Calu3 (cell line): ENCODE measurements around the gene DDC. TPM values are rescaled to one million over a fixed set of nuclear protein-coding genes. Genes with fewer than 3 reads are reported as not detected.

ENCODE experiments used
- BruUV-seq: library from RNA; stranded (reverse); fragments of 400-500 nt; replicated peaks from 2 replicates; lab custom pipeline; 2021; lab: Mats Ljungman, UMichigan
- CTCF ChIA-PET: fragments of 300-600 bp; sonication (Branson Sonifier 250); formaldehyde crosslinking; loops from one replicate; lab custom pipeline; 2022; ENCODE audit warnings: antibody characterized with exemption; lab: Charles Lee
- DNase-seq: peaks from one replicate; pipeline ENCODE4 v3.0.0; 2022
- H3K27ac Mint-ChIP-seq: one replicate; pipeline ENCODE4 v1.8.0; 2022; ENCODE audit warnings: mixed read lengths; ENCODE audit not compliant: unreplicated experiment
- H3K27me3 Mint-ChIP-seq: one replicate; pipeline ENCODE4 v1.8.0; 2022; ENCODE audit warnings: mixed read lengths; ENCODE audit not compliant: unreplicated experiment
- H3K36me3 Mint-ChIP-seq: one replicate; pipeline ENCODE4 v1.8.0; 2022; ENCODE audit warnings: mild to moderate bottlenecking, moderate library complexity, mixed read lengths; ENCODE audit not compliant: insufficient read depth, unreplicated experiment
- H3K4me1 Mint-ChIP-seq: one replicate; pipeline ENCODE4 v1.8.0; 2022; ENCODE audit warnings: mild to moderate bottlenecking, low read depth, mixed read lengths; ENCODE audit not compliant: unreplicated experiment
- H3K4me3 Mint-ChIP-seq: one replicate; pipeline ENCODE4 v1.8.0; 2022; ENCODE audit warnings: mild to moderate bottlenecking, low read depth, moderate library complexity, mixed read lengths; ENCODE audit not compliant: unreplicated experiment
- H3K9me3 Mint-ChIP-seq: one replicate; pipeline ENCODE4 v1.8.0; 2022; ENCODE audit warnings: low read depth, mixed read lengths; ENCODE audit not compliant: unreplicated experiment
- CTCF ChIP-seq: fragments of 200-600 bp; IDR thresholded peaks from one replicate; pipeline ENCODE4 v1.8.0; 2022; ENCODE audit warnings: antibody characterized with exemption; ENCODE audit not compliant: unreplicated experiment
- intact Hi-C: fragments of 100-400 bp; cut with micrococcal nuclease; formaldehyde crosslinking; loops from one replicate; pipeline ENCODE4 v1.10.0; 2022; ENCODE audit not compliant: unreplicated experiment
- total RNA-seq: library from RNA; stranded (reverse); gene quantifications from 2 replicates; pipeline ENCODE4 v1.2.3, GENCODE V29; 2022

Gene DDC
- total RNA-seq, 1 experiment from 2014 or later: 3.7 TPM

- Mint-ChIP-seq H3K27ac (no peak overlapping the region), H3K9me3 (no peaks in the 10 kb centered on the region), H3K4me3 (no peak overlapping the region), H3K36me3 (peaks cover 29% of the 10 kb centered on the region), H3K4me1 (no peaks in the 10 kb centered on the region), H3K27me3 (no peaks in the 10 kb centered on the region)
- no TSS peak for BruUV-seq
- CTCF ChIA-PET: no interaction called here
- no peak for TF ChIP-seq CTCF
- no peak for DNase-seq
- intact Hi-C loops: no loop called here
These were observed 38.1 kb upstream of the DDC start for GRCh38 chr7:50603287-50603686.

- Mint-ChIP-seq H3K27ac (no peak overlapping the region), H3K27me3 (no peaks in the 10 kb centered on the region), H3K36me3 (peaks cover 46% of the 10 kb centered on the region), H3K4me1 (no peaks in the 10 kb centered on the region), H3K9me3 (no peaks in the 10 kb centered on the region), H3K4me3 (no peak overlapping the region)
- TF ChIP-seq CTCF: no peak
- no TSS peak for BruUV-seq
- CTCF ChIA-PET: interaction anchor here (0.6 kb wide), 1 partner anchor 132 kb away, joined by 3 read pairs; no protein-coding TSS in a partner anchor
- intact Hi-C loops: no loop called here
- no peak for DNase-seq
These were observed 34.2 kb upstream of the DDC start for GRCh38 chr7:50599385-50599784.

GRCh38 chr7:50598460-50599343 lies 33.5 kb upstream of the DDC start:
- no peak for TF ChIP-seq CTCF
- no peak for DNase-seq
- BruUV-seq: no TSS peak
- Mint-ChIP-seq H3K27me3 (no peaks in the 10 kb centered on the region), H3K27ac (no peak overlapping the region), H3K9me3 (no peaks in the 10 kb centered on the region), H3K4me1 (no peaks in the 10 kb centered on the region), H3K4me3 (no peak overlapping the region), H3K36me3 (peaks cover 51% of the 10 kb centered on the region)
- intact Hi-C loops: no loop called here
- CTCF ChIA-PET: interaction anchor here (0.6 kb wide), 1 partner anchor 132 kb away, joined by 3 read pairs; no protein-coding TSS in a partner anchor

GRCh38 chr7:50596484-50596883 lies 31.3 kb upstream of the DDC start:
- Mint-ChIP-seq H3K4me3 (no peak overlapping the region), H3K27ac (no peak overlapping the region), H3K36me3 (peaks cover 62% of the 10 kb centered on the region), H3K9me3 (no peaks in the 10 kb centered on the region), H3K27me3 (no peaks in the 10 kb centered on the region), H3K4me1 (peaks cover 15% of the 10 kb centered on the region)
- no peak for DNase-seq
- no peak for TF ChIP-seq CTCF
- intact Hi-C loops: no loop called here
- BruUV-seq: no TSS peak
- CTCF ChIA-PET: no interaction called here
